ENCODE data around the gene TSPAN15. TPM values are rescaled to one million over a fixed set of nuclear protein-coding genes. Genes with fewer than 3 reads are reported as not detected.
A peak's percentile ranks its signal among the peaks of the same experiment; 100 is the strongest.
"Not testable (repeated sequence)": the region's sequence is repeated elsewhere in the genome, so short reads cannot be mapped to it uniquely, and the experiment has no call there.

The TSPAN15 gene
- total RNA-seq, 1 experiment from 2014 or later, result 6.3 TPM

- H3K27me3 ChIP-seq (replicated peaks), result 0 out of 2 replicates have a peak, but pooled peaks cover 4% of the 10 kb centered on the region
- no peaks in the 10 kb centered on the region for H3K9me3 ChIP-seq (replicated peaks)
- no peak overlapping the region for H3K27ac ChIP-seq
- DNase-seq (ENCODE audit: low read depth in 1 of 2, low spot score in 2 of 2), result no peak
- 0 out of 2 replicates have a peak, but pooled peaks cover 3% of the 10 kb centered on the region for H3K4me1 ChIP-seq (replicated peaks)
- no peaks in the 10 kb centered on the region for H3K36me3 ChIP-seq
- H3K4me3 ChIP-seq, result no peak overlapping the region
Measured at GRCh38 chr10:69505636-69506318, 54.5 kb downstream of the TSPAN15 start.

GRCh38 chr10:69506487-69506833 lies 55.2 kb downstream of the TSPAN15 start:
- no peak overlapping the region for H3K27ac ChIP-seq
- peaks cover 8% of the 10 kb centered on the region; the same call in 1 of the 2 replicates for H3K27me3 ChIP-seq (replicated peaks)
- 0 out of 2 replicates have a peak, but pooled peaks cover 3% of the 10 kb centered on the region for H3K4me1 ChIP-seq (replicated peaks)
- no peak overlapping the region for H3K4me3 ChIP-seq
- no peak for DNase-seq (ENCODE audit: low read depth in 1 of 2, low spot score in 2 of 2)
- H3K9me3 ChIP-seq (replicated peaks), result no peaks in the 10 kb centered on the region
- H3K36me3 ChIP-seq, result no peaks in the 10 kb centered on the region

GRCh38 chr10:69506834-69507713 lies 55.8 kb downstream of the TSPAN15 start:
- H3K4me1 ChIP-seq (replicated peaks), result 0 out of 2 replicates have a peak, but pooled peaks cover 3% of the 10 kb centered on the region
- no peak overlapping the region for H3K27ac ChIP-seq
- no peak for DNase-seq (ENCODE audit: low read depth in 1 of 2, low spot score in 2 of 2)
- peaks cover 12% of the 10 kb centered on the region; the same call in 1 of the 2 replicates for H3K27me3 ChIP-seq (replicated peaks)
- H3K4me3 ChIP-seq, result no peak overlapping the region
- H3K36me3 ChIP-seq, result no peaks in the 10 kb centered on the region
- H3K9me3 ChIP-seq (replicated peaks), result no peaks in the 10 kb centered on the region

- no peak overlapping the region for H3K4me3 ChIP-seq
- H3K36me3 ChIP-seq, result no peaks in the 10 kb centered on the region
- H3K9me3 ChIP-seq (replicated peaks), result no peaks in the 10 kb centered on the region
- 0 out of 2 replicates have a peak, but pooled peaks cover 3% of the 10 kb centered on the region for H3K4me1 ChIP-seq (replicated peaks)
- DNase-seq (ENCODE audit: low read depth in 1 of 2, low spot score in 2 of 2), result no peak
- peaks cover 28% of the 10 kb centered on the region for H3K27me3 ChIP-seq (replicated peaks)
- H3K27ac ChIP-seq, result no peak overlapping the region
Measured at GRCh38 chr10:69508738-69509340, 57.6 kb downstream of the TSPAN15 start.

- Histone ChIP-seq H3K27ac (no peak overlapping the region), H3K4me1 (replicated peaks) (no peaks in the 10 kb centered on the region), H3K4me3 (no peak overlapping the region), H3K27me3 (replicated peaks) (peaks cover 38% of the 10 kb centered on the region), H3K36me3 (no peaks in the 10 kb centered on the region), H3K9me3 (replicated peaks) (no peaks in the 10 kb centered on the region)
- no peak for DNase-seq (ENCODE audit: low read depth in 1 of 2, low spot score in 2 of 2)
Measured at GRCh38 chr10:69512901-69513300, 61.6 kb downstream of the TSPAN15 start.

- H3K27ac ChIP-seq, result no peak overlapping the region
- no peak overlapping the region for H3K4me3 ChIP-seq
- no peak for DNase-seq (ENCODE audit: low read depth in 1 of 2, low spot score in 2 of 2)
- H3K9me3 ChIP-seq (replicated peaks), result no peaks in the 10 kb centered on the region
- H3K27me3 ChIP-seq (replicated peaks), result peaks cover 38% of the 10 kb centered on the region
- H3K4me1 ChIP-seq (replicated peaks), result no peaks in the 10 kb centered on the region
- H3K36me3 ChIP-seq, result no peaks in the 10 kb centered on the region
Measured at GRCh38 chr10:69513617-69514016, 62.4 kb downstream of the TSPAN15 start.

- Histone ChIP-seq H3K27me3 (replicated peaks) (peaks cover 41% of the 10 kb centered on the region), H3K9me3 (replicated peaks) (no peaks in the 10 kb centered on the region), H3K36me3 (no peaks in the 10 kb centered on the region), H3K4me3 (no peak overlapping the region), H3K4me1 (replicated peaks) (no peaks in the 10 kb centered on the region), H3K27ac (no peak overlapping the region)
- DNase-seq (ENCODE audit: low read depth in 1 of 2, low spot score in 2 of 2), result peak; percentile 53 to 73
Measured at GRCh38 chr10:69515699-69516259, 64.5 kb downstream of the TSPAN15 start.

GRCh38 chr10:69516316-69516715 lies 65.1 kb downstream of the TSPAN15 start:
- H3K27me3 ChIP-seq (replicated peaks), result peaks cover 39% of the 10 kb centered on the region
- H3K9me3 ChIP-seq (replicated peaks), result no peaks in the 10 kb centered on the region
- DNase-seq (ENCODE audit: low read depth in 1 of 2, low spot score in 2 of 2), result peak in 1 of 2 experiments; percentile 38
- H3K4me1 ChIP-seq (replicated peaks), result no peaks in the 10 kb centered on the region
- no peak overlapping the region for H3K4me3 ChIP-seq
- H3K27ac ChIP-seq, result no peak overlapping the region
- no peaks in the 10 kb centered on the region for H3K36me3 ChIP-seq

GRCh38 chr10:69516796-69517195 lies 65.5 kb downstream of the TSPAN15 start:
- Histone ChIP-seq H3K27ac (no peak overlapping the region), H3K4me1 (replicated peaks) (no peaks in the 10 kb centered on the region), H3K36me3 (no peaks in the 10 kb centered on the region), H3K27me3 (replicated peaks) (peaks cover 38% of the 10 kb centered on the region), H3K9me3 (replicated peaks) (no peaks in the 10 kb centered on the region), H3K4me3 (no peak overlapping the region)
- DNase-seq (ENCODE audit: low read depth in 1 of 2, low spot score in 2 of 2), result no peak

- no peak overlapping the region for H3K27ac ChIP-seq
- H3K36me3 ChIP-seq, result no peaks in the 10 kb centered on the region
- no peaks in the 10 kb centered on the region for H3K9me3 ChIP-seq (replicated peaks)
- no peak overlapping the region for H3K4me3 ChIP-seq
- DNase-seq (ENCODE audit: low read depth in 1 of 2, low spot score in 2 of 2), result no peak
- H3K27me3 ChIP-seq (replicated peaks), result peaks cover 37% of the 10 kb centered on the region
- no peaks in the 10 kb centered on the region for H3K4me1 ChIP-seq (replicated peaks)
Measured at GRCh38 chr10:69517271-69517848, 66.1 kb downstream of the TSPAN15 start.

GRCh38 chr10:69527961-69528360 lies 76.7 kb downstream of the TSPAN15 start:
- H3K9me3 ChIP-seq (replicated peaks), result no peaks in the 10 kb centered on the region
- H3K27me3 ChIP-seq (replicated peaks), result peaks cover 20% of the 10 kb centered on the region
- H3K36me3 ChIP-seq, result no peaks in the 10 kb centered on the region
- no peak for DNase-seq (ENCODE audit: low read depth in 1 of 2, low spot score in 2 of 2)
- H3K27ac ChIP-seq, result no peak overlapping the region
- no peak overlapping the region for H3K4me3 ChIP-seq
- no peaks in the 10 kb centered on the region for H3K4me1 ChIP-seq (replicated peaks)

GRCh38 chr10:69533658-69534057 lies 82.4 kb downstream of the TSPAN15 start:
- no peak overlapping the region for H3K4me3 ChIP-seq
- no peak overlapping the region for H3K27ac ChIP-seq
- H3K9me3 ChIP-seq (replicated peaks), result no peaks in the 10 kb centered on the region
- no peak for DNase-seq (ENCODE audit: low read depth in 1 of 2, low spot score in 2 of 2)
- H3K4me1 ChIP-seq (replicated peaks), result no peaks in the 10 kb centered on the region
- H3K27me3 ChIP-seq (replicated peaks), result peaks cover 10% of the 10 kb centered on the region
- no peaks in the 10 kb centered on the region for H3K36me3 ChIP-seq

- H3K36me3 ChIP-seq; H3K27ac ChIP-seq; H3K4me1 ChIP-seq (replicated peaks); H3K4me3 ChIP-seq; H3K9me3 ChIP-seq (replicated peaks); H3K27me3 ChIP-seq (replicated peaks); DNase-seq (ENCODE audit: low read depth in 1 of 2, low spot score in 2 of 2): not testable (repeated sequence)
Measured at GRCh38 chr10:69536521-69536920, 85.3 kb downstream of the TSPAN15 start.

Measured in SJSA1 (cell line).